Effector CD8-positive, alpha-beta T cell (primary cell): ENCODE data around the gene DLL1.
A peak's percentile ranks its signal among the peaks of the same experiment; 100 is the strongest.
"Not testable (repeated sequence)": the region's sequence is repeated elsewhere in the genome, so short reads cannot be mapped to it uniquely, and the experiment has no call there.

ENCODE experiments used
- DNase-seq: peaks from one replicate; lab custom pipeline; 2025; lab: John Stamatoyannopoulos, UW
- total RNA-seq, 4 experiments: gene quantifications; one replicate each; lab custom pipeline; 2026; lab: John Stamatoyannopoulos, UW

Gene DLL1
- total RNA-seq: 2.6 to 6.3 (median 3.5) reads per million in 4 experiments

- DNase-seq: peak; percentile 32
Observed at GRCh38 chr6:170290296-170291128, at the start of gene DLL1. Gene DLL1 (minus strand): TSS chr6:170291078. CDS start chr6:170290139, 939 bp downstream.

- DNase-seq: not testable (repeated sequence)
Observed at GRCh38 chr6:170335199-170335598, 44.3 kb upstream of the DLL1 start.

GRCh38 chr6:170329321-170329720 is 38.4 kb upstream of the DLL1 start:
- no peak for DNase-seq

- DNase-seq: no peak
Observed at GRCh38 chr6:170317718-170318117, 26.8 kb upstream of the DLL1 start.

- DNase-seq: no peak
Observed at GRCh38 chr6:170317076-170317475, 26.2 kb upstream of the DLL1 start.

- no peak for DNase-seq
Observed at GRCh38 chr6:170316071-170316470, 25.2 kb upstream of the DLL1 start.

- DNase-seq: no peak
Observed at GRCh38 chr6:170314983-170315382, 24.1 kb upstream of the DLL1 start.

GRCh38 chr6:170313716-170314295 is 22.9 kb upstream of the DLL1 start:
- DNase-seq: no peak

- DNase-seq: no peak
Observed at GRCh38 chr6:170312876-170313275, 22.0 kb upstream of the DLL1 start.

GRCh38 chr6:170311696-170312095 is 20.8 kb upstream of the DLL1 start:
- DNase-seq: no peak

- DNase-seq: no peak
Observed at GRCh38 chr6:170308761-170309160, 17.9 kb upstream of the DLL1 start.

- DNase-seq: no peak
Observed at GRCh38 chr6:170307080-170307545, 16.2 kb upstream of the DLL1 start.

GRCh38 chr6:170306324-170307079 is 15.6 kb upstream of the DLL1 start, which contains the start of gene FAM120B:
Gene FAM120B (plus strand): TSS chr6:170306758. CDS start chr6:170317391, 10,633 bp downstream.
- peak; percentile 89 for DNase-seq

- no peak for DNase-seq
Observed at GRCh38 chr6:170305805-170306323, 15.0 kb upstream of the DLL1 start.

GRCh38 chr6:170301184-170301583 is 10.3 kb upstream of the DLL1 start:
- no peak for DNase-seq

- DNase-seq: no peak
Observed at GRCh38 chr6:170298688-170299087, 7.8 kb upstream of the DLL1 start.

- DNase-seq: no peak
Observed at GRCh38 chr6:170297576-170298330, 6.9 kb upstream of the DLL1 start.

- DNase-seq: no peak
Observed at GRCh38 chr6:170296746-170297575, 6.1 kb upstream of the DLL1 start.

- no peak for DNase-seq
Observed at GRCh38 chr6:170296423-170296745, 5.5 kb upstream of the DLL1 start.
